Ishikawa (cell line): ENCODE measurements around the gene GSTP1.

Experiments
- CEBPB ChIP-seq: IDR thresholded peaks from 2 replicates; pipeline ENCODE4 v1.6.1; 2012
- CREB1 ChIP-seq: IDR thresholded peaks from 2 replicates; pipeline ENCODE4 v1.6.1; 2012; ENCODE audit warnings: low read depth
- EGR1 ChIP-seq: IDR thresholded peaks from 2 replicates; pipeline ENCODE4 v1.6.1; 2012
- EP300 ChIP-seq: IDR thresholded peaks from 2 replicates; pipeline ENCODE4 v1.6.1; 2012; ENCODE audit warnings: borderline replicate concordance
- FOXM1 ChIP-seq: IDR thresholded peaks from 2 replicates; pipeline ENCODE4 v1.6.1; 2012; ENCODE audit warnings: low read depth, borderline replicate concordance
- NFIC ChIP-seq: IDR thresholded peaks from 2 replicates; pipeline ENCODE4 v1.6.1; 2012
- RAD21 ChIP-seq: IDR thresholded peaks from 2 replicates; pipeline ENCODE4 v1.6.1; 2012; ENCODE audit warnings: low read depth
- TAF1 ChIP-seq: IDR thresholded peaks from 2 replicates; pipeline ENCODE4 v1.6.1; 2012; ENCODE audit warnings: low read depth, mild to moderate bottlenecking
- TCF12 ChIP-seq: IDR thresholded peaks from 2 replicates; pipeline ENCODE4 v1.6.1; 2012; ENCODE audit warnings: low read depth
- TEAD4 ChIP-seq: IDR thresholded peaks from 2 replicates; pipeline ENCODE4 v1.6.1; 2012
- YY1 ChIP-seq: IDR thresholded peaks from 2 replicates; pipeline ENCODE4 v1.6.1; 2012; ENCODE audit warnings: low read depth
- ZBTB7A ChIP-seq: IDR thresholded peaks from 2 replicates; pipeline ENCODE4 v1.6.1; 2012; ENCODE audit warnings: low read depth
- TF ChIP-seq, protein P1 (sequence below): IDR thresholded peaks from 2 replicates; pipeline ENCODE4 v1.6.1; 2012
- TF ChIP-seq, protein P2 (sequence below): IDR thresholded peaks from 2 replicates; pipeline ENCODE4 v1.6.1; 2012; ENCODE audit warnings: low read depth, mild to moderate bottlenecking
- TF ChIP-seq, protein P3 (sequence below): IDR thresholded peaks from 2 replicates; pipeline ENCODE4 v1.6.1; 2012

Gene GSTP1

DNA sequence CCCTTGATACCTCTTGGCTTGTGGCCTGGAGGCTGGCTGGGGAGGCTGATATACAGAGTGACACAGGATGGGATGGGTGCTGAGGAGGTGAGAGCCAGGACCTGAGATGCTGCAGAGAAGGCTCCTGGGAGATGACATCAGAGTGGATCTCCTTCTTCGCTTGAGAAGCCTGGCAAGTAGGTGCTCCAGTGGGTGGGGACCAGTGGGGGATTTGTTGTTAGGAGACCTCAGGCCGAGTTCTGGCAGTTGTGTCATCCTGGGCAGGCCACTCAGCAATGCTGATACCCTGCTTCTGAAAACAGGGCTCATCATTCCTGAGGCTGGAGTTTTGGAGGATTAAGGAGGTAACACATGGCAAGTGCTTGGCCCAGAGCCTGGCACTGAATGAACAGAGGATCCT lies 21.2 kb downstream of the GSTP1 start:
- TF ChIP-seq RAD21 = no peak
- TF ChIP-seq FOXM1 = no peak
- TF ChIP-seq, protein P1, sequence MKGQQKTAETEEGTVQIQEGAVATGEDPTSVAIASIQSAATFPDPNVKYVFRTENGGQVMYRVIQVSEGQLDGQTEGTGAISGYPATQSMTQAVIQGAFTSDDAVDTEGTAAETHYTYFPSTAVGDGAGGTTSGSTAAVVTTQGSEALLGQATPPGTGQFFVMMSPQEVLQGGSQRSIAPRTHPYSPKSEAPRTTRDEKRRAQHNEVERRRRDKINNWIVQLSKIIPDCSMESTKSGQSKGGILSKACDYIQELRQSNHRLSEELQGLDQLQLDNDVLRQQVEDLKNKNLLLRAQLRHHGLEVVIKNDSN = no peak
- no peak for TF ChIP-seq TAF1
- TF ChIP-seq ZBTB7A = no peak
- TF ChIP-seq, protein P2, sequence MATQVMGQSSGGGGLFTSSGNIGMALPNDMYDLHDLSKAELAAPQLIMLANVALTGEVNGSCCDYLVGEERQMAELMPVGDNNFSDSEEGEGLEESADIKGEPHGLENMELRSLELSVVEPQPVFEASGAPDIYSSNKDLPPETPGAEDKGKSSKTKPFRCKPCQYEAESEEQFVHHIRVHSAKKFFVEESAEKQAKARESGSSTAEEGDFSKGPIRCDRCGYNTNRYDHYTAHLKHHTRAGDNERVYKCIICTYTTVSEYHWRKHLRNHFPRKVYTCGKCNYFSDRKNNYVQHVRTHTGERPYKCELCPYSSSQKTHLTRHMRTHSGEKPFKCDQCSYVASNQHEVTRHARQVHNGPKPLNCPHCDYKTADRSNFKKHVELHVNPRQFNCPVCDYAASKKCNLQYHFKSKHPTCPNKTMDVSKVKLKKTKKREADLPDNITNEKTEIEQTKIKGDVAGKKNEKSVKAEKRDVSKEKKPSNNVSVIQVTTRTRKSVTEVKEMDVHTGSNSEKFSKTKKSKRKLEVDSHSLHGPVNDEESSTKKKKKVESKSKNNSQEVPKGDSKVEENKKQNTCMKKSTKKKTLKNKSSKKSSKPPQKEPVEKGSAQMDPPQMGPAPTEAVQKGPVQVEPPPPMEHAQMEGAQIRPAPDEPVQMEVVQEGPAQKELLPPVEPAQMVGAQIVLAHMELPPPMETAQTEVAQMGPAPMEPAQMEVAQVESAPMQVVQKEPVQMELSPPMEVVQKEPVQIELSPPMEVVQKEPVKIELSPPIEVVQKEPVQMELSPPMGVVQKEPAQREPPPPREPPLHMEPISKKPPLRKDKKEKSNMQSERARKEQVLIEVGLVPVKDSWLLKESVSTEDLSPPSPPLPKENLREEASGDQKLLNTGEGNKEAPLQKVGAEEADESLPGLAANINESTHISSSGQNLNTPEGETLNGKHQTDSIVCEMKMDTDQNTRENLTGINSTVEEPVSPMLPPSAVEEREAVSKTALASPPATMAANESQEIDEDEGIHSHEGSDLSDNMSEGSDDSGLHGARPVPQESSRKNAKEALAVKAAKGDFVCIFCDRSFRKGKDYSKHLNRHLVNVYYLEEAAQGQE = no peak
- TF ChIP-seq EGR1 = no peak
- TF ChIP-seq YY1 = no peak

DNA sequence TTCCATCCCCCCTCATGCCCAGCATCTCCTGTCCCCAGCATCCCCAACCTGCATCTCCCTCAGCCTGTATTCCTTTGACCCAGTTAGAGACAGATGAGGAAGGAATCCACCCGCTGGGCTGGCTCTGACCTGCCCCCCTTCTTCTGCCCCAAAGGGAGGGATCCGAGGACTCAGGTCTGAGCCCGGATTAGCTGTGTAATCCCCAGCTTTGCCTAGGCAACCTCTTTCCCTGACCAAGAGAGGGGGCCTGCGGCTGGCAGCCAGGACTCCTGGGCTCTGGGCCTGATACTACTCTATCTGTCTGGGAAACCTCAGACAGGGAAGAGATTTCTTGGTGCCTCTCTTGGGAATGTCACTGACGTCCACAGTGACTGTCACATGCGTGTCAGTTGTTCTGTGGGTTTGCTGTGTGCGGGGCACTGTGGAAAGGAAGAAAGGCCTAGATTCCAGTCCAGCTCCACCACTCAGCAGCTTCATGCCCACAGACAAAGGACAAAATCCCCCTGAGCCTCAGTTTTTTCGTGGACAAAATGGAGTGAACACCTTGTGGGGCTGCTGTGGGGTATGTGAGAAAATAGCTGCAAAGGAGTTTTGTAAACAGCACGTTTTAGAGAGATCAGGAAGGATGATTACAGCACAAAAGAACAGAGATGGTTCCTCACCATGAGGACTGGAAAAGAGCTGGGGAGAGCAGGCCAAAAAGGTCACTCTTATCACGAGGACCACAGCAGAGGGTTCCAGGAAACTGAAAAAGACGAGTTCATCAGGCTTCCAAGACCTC lies 21.8 kb downstream of the GSTP1 start:
- TF ChIP-seq, protein P3, sequence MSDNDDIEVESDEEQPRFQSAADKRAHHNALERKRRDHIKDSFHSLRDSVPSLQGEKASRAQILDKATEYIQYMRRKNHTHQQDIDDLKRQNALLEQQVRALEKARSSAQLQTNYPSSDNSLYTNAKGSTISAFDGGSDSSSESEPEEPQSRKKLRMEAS = no peak
- TF ChIP-seq, protein P1 = no peak
- TF ChIP-seq TEAD4 = no peak
- no peak for TF ChIP-seq RAD21
- no peak for TF ChIP-seq CREB1
- TF ChIP-seq, protein P2 = no peak
- TF ChIP-seq EP300 = no peak
- no peak for TF ChIP-seq EGR1
- TF ChIP-seq TAF1 = no peak
- TF ChIP-seq FOXM1 = no peak
- TF ChIP-seq ZBTB7A = no peak
- TF ChIP-seq YY1 = no peak
- no peak for TF ChIP-seq TCF12
- no peak for TF ChIP-seq CEBPB
- no peak for TF ChIP-seq NFIC

DNA sequence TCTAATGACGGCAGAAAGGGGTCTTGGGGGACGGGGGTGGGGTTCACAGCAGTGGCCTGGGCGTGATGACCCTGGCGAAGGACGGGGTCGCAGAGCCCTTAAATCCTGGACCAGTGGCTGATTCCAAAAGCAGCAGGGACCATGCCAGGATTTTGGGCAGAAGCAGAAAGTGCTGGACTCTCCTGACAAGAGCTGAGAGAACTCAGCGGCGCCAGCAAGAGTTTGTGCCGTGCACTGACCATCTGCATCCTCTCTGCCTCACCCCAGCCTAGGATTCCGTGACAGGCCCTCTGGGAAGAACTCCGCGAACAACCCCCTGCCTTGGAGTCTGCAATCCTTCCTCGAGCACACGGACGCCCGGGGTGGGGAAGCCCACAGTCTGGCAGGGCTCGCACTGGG lies 22.5 kb downstream of the GSTP1 start:
- TF ChIP-seq, protein P2 = no peak
- TF ChIP-seq YY1 (no peak), ZBTB7A (no peak), NFIC (no peak), TCF12 (no peak), RAD21 (no peak), CREB1 (no peak), FOXM1 (no peak), EGR1 (no peak), TAF1 (no peak), TEAD4 (no peak), CEBPB (no peak), EP300 (no peak)
- TF ChIP-seq, protein P1 = no peak
- TF ChIP-seq, protein P3 = no peak
